Liver (tissue), 3 donors: ENCODE data around the gene VPS4B.
A peak's percentile ranks its signal among the peaks of the same experiment; 100 is the strongest.

Source experiments
- CTCF ChIP-seq: fragments of 150-350 bp; IDR thresholded peaks from 2 replicates; pipeline ENCODE4 v1.5.1; 2017; ENCODE audit warnings: improper control_type of control experiment, low read depth, low read length; ENCODE audit not compliant: missing input control
- EGR1 ChIP-seq, 2 donors: IDR thresholded peaks; 2 replicates each; pipeline ENCODE4 v1.6.1; 2016 to 2018; ENCODE audit warnings: antibody characterized with exemption in 2 of 2, low read depth in 2 of 2
- JUND ChIP-seq, 2 donors: IDR thresholded peaks; 2 replicates each; pipeline ENCODE4 v1.6.1; 2016; ENCODE audit warnings: antibody characterized with exemption in 2 of 2
- MAX ChIP-seq: IDR thresholded peaks from 2 replicates; pipeline ENCODE4 v1.6.1; 2016; ENCODE audit warnings: antibody characterized with exemption
- NR2F2 ChIP-seq: IDR thresholded peaks from 2 replicates; pipeline ENCODE4 v1.6.1; 2016; ENCODE audit warnings: antibody characterized with exemption
- RAD21 ChIP-seq, 2 donors: IDR thresholded peaks; 2 replicates each; pipeline ENCODE4 v1.6.1; 2016; ENCODE audit warnings: antibody characterized with exemption in 2 of 2, mild to moderate bottlenecking in 2 of 2
- TAF1 ChIP-seq: conservative IDR thresholded peaks from 2 replicates; pipeline ENCODE4 v1.6.1; 2016; ENCODE audit warnings: antibody characterized with exemption, mild to moderate bottlenecking
- YY1 ChIP-seq: IDR thresholded peaks from 2 replicates; pipeline ENCODE4 v1.6.1; 2016; ENCODE audit warnings: antibody characterized with exemption, mild to moderate bottlenecking
- donor health status: healthy.
- donor health status: healthy.

- no peak for TF ChIP-seq TAF1
- no peak for TF ChIP-seq CTCF
- no peak for TF ChIP-seq EGR1 (IDR thresholded peaks at IDR 0.05; ENCODE audit: low read depth in 2 of 2)
- TF ChIP-seq MAX: peak; percentile 44
- TF ChIP-seq JUND (IDR thresholded peaks at IDR 0.05): no peak
- TF ChIP-seq NR2F2: no peak
- no peak for TF ChIP-seq YY1
- TF ChIP-seq RAD21 (IDR thresholded peaks at IDR 0.05): peak in 1 of 2 donors; percentile 28
These were observed 78.0 kb downstream of the VPS4B start for GRCh38 chr18:63344263-63344662.
